GM19099 (cell line): ENCODE data around the gene TAF3.

Experiments
- POLR2A ChIP-seq: IDR thresholded peaks from 3 replicates; pipeline ENCODE4 v1.6.1; 2011; ENCODE audit warnings: low read depth; ENCODE audit not compliant: insufficient read length; ENCODE audit errors: extremely low read depth

TAF3 gene

GRCh38 chr10:8052956-8053445 lies 234.7 kb downstream of the TAF3 start:
- no peak for TF ChIP-seq POLR2A

DNA sequence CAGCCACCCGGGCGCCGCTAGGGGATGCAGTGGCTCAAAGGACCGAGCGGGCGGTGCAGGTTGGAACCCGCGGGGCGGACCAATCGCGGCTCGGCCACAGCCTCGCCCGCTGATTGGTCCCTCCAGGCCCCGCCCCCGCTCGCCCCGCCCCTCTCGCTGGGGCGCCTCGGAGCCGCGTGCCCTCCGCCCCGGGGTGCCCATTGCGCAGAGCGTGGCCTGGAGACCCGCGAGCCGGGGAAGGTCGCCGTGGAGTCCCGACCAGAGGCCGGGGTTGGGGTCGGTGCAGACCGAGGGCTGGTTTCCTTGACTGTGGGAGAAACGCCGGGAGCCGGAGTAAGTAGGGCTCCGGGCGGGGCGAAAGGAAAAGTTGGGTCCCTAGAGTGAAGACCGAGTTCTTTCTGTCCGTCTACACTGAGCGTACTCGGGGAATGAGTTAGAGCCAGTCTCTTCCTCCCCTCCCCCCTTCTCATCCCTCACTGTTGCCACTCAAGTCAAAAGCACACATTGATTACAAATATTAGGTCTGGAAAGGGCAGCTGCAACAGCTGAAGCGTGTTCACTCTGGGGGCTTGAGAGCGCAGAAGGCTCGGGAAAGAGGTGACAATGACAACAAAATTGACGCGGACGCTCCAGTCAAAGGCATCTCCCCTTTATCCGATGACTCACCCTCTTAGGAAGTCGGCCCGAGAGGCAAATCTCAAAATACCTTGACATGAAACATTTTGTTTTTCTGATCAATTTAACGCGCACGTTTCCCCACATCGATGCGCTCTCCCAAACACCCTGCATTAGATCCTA lies 235.3 kb downstream of the TAF3 start:
- TF ChIP-seq POLR2A = peak; percentile 60

DNA sequence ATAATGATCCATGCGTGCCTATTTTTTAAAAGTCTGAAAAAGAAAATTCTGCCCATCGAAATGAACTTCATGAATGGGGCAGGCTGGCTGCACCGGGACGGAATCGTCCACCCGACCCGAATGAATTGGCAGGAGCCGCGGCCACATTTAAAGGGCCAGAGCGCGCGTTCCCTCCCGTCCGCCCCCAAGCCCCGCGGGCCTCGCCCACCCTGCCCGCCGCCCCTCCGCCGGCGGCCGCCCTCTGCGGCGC lies 235.9 kb downstream of the TAF3 start:
- TF ChIP-seq POLR2A = no peak

DNA sequence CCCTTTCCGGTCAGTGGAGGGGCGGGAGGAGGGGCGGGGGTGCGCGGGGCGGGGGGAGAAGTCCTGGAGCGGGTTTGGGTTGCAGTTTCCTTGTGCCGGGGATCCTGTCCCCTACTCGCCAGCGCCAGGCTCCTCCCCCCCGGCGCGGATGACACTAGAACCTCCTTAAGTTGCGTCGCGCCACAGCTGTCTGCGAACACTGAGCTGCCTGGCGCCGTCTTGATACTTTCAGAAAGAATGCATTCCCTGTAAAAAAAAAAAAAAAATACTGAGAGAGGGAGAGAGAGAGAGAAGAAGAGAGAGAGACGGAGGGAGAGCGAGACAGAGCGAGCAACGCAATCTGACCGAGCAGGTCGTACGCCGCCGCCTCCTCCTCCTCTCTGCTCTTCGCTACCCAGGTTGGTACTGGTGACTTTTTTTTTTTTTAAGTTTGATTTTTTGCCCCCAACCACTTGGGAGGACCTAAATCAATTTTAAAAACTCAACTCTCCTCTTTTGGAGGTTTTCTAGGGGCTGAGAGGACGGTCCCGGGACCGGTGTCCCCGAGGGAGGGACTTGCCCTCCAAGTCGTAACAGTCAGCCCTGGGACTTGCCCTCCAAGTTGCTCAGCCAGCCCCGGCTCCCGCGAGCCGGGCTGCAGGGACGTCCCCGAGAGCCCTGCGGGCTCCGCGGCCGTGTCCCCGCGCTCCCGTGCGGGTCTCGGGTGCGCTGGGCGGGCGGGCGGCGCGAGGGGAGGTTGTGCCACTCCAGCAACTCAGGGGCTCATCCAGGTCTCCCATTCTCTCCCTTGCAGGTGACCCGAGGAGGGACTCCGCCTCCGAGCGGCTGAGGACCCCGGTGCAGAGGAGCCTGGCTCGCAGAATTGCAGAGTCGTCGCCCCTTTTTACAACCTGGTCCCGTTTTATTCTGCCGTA lies 236.4 kb downstream of the TAF3 start, which contains the start of gene GATA3:
TSS of gene GATA3 (plus strand) at position 195 of the 914 bp plus-strand sequence. CDS start 968 bp downstream, outside the sequence.
- TF ChIP-seq POLR2A = peak; percentile 17

GRCh38 chr10:8055420-8056349 lies 237.4 kb downstream of the TAF3 start:
- TF ChIP-seq POLR2A = peak; percentile 54

GRCh38 chr10:8056378-8056777 lies 238.1 kb downstream of the TAF3 start:
- no peak for TF ChIP-seq POLR2A

GRCh38 chr10:8056871-8057331 lies 238.6 kb downstream of the TAF3 start:
- TF ChIP-seq POLR2A = peak; percentile 59

DNA sequence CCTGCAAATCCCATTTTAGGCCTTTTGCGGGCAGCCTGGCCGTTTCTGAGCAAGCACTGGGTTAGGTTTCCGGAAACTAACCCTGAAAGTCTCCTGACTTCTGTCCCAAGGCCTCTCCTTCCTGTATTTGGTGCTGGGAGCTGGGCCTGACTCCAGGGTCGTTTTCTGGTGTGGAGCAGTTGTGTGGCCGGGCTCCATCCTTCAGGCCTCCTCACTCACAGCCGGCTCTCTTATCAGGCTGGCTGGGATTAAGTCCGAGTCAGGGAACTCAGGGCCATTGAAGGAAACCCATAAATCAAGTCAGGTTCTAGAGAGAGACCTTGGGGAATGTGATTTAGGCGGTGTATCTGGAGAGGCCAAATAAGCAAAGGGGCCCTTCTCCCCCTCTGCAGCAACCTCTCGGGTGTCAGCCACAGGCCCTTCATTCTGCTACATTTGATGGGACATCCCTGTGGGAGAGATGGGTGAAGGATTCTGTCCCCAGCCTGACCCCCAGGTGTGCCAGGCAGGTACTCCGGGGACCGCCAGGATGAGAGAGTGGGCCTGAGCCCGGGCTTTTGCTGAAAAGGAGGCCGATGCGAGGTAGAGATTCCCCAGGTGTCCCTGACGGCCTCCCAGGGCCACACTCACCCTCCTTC lies 239.4 kb downstream of the TAF3 start:
- TF ChIP-seq POLR2A = no peak

DNA sequence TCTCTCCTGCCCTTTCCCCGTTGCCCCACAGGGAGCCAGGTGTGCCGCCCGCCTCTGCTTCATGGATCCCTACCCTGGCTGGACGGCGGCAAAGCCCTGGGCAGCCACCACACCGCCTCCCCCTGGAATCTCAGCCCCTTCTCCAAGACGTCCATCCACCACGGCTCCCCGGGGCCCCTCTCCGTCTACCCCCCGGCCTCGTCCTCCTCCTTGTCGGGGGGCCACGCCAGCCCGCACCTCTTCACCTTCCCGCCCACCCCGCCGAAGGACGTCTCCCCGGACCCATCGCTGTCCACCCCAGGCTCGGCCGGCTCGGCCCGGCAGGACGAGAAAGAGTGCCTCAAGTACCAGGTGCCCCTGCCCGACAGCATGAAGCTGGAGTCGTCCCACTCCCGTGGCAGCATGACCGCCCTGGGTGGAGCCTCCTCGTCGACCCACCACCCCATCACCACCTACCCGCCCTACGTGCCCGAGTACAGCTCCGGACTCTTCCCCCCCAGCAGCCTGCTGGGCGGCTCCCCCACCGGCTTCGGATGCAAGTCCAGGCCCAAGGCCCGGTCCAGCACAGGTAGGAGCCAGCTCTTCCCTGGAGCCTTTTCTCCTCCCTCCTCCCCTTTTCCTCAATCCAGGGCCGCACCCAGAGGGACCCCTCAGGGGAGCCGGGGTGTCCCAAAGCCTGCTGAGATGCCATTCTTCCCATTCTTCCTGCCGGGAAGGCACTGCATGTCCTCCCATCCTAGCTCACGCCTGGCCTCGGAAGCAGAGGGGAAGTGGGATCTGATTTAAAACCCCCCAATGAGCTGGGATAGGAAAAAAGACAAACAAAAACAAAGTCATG lies 240.2 kb downstream of the TAF3 start:
- TF ChIP-seq POLR2A = no peak

DNA sequence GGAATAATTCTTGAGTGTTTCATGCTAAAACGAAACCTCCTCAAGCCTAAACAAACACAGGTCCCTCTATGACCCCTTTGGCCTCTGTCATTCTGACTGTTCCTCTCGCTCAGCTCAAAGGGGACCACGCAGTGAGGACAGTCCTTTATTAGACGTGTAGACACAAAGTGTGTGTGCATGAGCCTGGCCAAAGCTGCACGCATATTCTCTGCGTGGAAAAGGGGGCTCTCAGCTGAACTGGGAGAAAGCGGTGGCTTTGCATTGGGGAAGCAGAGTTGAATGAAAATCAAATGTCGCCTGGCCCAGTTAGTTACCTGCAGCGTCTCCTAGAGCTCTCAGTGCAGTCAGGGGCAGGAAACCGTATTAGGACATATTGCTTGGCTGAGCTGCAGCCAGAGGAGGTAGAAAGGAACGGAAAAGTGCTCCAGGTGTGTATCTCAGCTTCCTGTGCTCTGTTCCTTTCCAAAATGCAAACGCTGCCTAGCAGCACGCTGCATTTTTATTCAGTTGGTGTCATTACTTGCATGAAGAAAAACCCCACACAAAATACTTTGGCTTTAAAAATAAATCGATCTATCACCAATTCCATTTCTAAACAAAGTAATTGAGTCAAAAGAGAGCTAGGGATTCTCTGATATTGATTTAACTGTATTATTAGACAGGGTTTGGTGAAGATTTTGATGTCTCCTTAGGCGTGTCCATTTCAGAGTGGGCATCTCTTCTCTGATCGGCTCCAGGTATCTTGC lies 241.1 kb downstream of the TAF3 start:
- no peak for TF ChIP-seq POLR2A

DNA sequence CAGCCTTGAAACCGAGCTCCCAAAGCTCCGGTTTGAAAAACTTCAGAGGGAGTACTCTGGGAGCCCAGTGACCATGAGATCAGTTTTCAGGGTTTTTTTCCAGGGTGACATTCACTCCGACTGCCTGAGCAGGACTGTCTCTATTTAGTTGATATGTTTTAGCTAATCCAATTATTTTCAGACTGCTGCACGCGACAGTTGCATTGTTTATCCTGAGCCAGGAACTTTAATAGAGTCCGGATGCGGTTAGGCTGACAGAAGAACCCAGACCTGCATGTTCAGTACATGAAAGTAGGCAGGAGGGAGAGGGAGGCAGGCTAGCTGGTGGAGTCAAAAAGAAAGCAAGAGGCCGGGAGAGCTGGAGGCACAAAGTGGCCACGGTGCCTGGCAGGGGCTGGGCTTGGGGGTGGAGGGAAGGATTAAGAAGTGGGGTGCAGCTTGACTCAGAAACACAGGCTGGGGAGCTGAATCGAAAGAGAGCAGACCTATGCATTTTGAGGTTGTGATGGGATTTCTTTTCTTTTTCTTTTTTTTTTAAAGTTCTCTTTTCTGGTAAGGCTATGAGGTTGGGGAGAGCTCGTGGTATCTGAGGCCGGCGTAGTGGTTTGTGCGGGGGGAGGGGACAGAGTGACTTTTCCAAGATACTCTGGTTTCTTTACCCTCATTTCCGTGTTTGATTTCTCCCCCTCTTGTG lies 241.9 kb downstream of the TAF3 start:
- TF ChIP-seq POLR2A = peak; percentile 40

GRCh38 chr10:8060704-8061121 lies 242.4 kb downstream of the TAF3 start:
- TF ChIP-seq POLR2A = no peak
